COLO668 (cell line): Measurements from ENCODE around the gene SLC27A4.

ENCODE experiments used
- DNase-seq: peaks from one replicate; lab custom pipeline; 2025; ENCODE audit not compliant: unreplicated experiment; lab: John Stamatoyannopoulos, UW

The SLC27A4 gene

DNA sequence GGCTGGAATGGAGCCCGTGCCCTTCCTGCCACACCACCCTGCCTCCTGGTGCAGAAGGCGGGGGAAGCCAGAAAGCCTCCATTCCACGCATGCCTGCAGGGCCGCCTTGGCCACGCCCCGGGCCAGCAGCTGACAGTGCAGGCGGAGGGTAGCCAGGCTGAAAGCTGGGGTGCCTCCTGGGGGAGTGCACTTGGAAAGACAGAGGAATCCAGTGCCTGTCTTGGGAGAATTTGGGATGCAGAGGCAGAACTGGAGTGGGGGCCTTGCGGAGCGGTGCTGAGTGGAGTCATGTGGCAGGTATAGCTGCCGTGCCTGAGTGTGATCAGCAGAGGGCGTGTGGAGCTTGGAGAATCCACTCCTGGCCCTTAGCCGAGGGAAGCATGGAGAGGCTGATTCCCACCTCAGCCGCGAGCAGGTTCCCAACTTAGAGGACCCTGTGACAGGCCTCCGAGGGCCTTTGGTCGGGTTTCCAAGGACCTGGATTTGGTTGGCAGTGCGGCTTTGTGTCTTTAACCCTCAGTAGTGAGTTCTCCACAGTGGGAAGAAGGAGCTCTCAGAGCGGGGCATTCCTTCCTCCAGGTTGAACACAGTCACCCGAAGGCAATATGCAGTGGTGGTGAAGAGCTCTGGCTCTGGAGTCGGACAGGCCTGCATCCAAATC lies 21.8 kb downstream of the SLC27A4 start:
- peak; percentile 78 for DNase-seq

- no peak for DNase-seq
Observed at GRCh38 chr9:128362774-128363173, 22.4 kb downstream of the SLC27A4 start.

GRCh38 chr9:128365525-128365924 lies 25.2 kb downstream of the SLC27A4 start:
- no peak for DNase-seq

DNA sequence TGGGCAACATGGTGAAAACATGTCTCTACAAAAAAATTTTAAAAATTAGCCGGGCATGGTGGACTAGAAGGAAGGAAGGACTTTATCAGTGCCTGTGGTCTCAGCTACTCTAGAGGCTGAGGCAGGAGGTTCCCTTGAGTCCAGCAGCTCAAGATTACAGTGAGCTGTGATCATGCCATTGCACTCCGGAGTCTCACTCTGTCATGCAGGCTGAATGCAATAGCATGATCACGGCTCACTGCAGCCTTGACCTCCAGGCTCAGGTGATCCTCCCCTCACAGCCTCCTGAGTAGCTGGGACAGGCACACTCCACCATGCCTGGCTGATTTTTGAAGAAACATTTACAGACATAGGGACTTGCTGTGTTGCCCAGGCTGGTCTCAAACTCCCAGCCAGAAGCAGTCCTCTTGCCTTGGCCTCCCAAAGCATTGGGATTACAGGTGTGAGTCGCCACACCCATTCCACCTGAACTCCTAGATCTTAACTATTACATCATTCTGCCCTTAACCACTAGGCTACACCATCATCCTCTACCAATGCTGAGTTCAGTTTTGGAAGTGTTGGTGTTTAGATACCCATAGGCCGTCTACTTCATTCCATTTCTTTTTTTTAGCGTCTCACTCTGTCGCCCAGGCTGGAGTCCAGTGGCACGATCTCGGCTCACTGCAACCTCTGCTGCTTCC lies 28.8 kb downstream of the SLC27A4 start:
- DNase-seq, result no peak

DNA sequence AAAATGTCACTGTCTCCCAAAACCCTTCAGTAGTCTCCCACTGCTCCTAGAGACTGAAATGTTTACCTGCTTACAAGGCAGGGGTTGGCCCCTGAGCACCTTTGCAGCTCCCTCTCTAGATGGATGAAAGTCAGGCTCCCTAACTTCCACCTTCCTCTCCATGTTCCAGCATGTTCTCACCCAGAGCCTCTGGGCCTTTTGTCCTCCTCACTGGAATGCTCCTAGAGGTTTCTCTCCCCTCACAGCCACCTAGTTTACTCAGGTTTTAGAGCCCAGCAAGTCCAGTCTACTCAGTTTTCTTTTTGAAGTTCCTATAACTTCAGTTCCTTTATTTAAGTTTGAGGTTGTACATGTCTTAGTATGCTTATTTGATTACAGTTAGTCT lies 30.0 kb downstream of the SLC27A4 start:
- no peak for DNase-seq

- peak; percentile 95 for DNase-seq
Observed at GRCh38 chr9:128370752-128371629, 30.7 kb downstream of the SLC27A4 start, which contains the start of gene URM1. Gene URM1 (plus strand): TSS chr9:128371374. CDS start chr9:128371381, 7 bp downstream.

DNA sequence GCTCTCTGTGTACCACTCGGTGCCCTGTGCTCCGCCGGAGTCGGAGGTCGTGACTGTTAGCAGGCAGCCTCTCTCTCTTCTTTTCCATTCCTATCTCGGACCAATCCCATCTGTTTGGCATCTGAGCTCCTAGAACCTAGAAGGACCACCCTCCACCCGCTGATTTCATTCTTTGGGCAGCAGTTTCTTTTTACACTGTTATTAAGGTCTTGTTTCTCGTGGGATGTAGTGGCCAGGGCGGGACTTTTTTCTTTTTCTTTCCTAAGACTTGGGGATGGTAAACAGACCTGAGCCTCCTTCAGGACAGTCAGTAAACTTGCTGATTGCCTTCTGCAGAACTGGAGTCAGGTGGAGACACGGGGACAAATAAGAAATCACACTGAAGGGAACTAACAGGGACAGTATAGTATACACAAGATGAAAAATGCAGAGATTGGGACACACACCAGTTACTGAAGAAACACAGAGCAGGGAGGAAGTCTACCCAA lies 31.3 kb downstream of the SLC27A4 start:
- DNase-seq, result no peak

GRCh38 chr9:128372188-128372641 lies 31.9 kb downstream of the SLC27A4 start:
- no peak for DNase-seq

DNA sequence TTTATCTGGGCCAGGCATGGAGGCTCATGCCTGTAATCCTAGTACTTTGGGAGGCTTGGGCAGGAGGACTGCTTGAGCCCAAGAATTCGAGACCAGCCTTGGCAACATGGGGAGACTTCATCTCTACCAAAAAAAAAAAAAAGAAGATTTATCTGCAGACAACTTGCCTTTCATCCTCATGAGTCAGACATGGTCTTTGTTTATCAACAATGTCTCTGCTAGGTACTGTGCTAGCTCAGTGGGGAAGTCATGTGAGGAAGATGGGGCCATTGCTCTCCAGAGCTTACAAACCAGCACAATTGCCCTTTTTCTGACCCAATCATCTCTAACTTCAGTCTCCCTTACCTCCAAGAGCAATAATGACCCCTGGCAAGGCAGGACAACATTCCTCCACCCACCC lies 32.5 kb downstream of the SLC27A4 start:
- no peak for DNase-seq

DNA sequence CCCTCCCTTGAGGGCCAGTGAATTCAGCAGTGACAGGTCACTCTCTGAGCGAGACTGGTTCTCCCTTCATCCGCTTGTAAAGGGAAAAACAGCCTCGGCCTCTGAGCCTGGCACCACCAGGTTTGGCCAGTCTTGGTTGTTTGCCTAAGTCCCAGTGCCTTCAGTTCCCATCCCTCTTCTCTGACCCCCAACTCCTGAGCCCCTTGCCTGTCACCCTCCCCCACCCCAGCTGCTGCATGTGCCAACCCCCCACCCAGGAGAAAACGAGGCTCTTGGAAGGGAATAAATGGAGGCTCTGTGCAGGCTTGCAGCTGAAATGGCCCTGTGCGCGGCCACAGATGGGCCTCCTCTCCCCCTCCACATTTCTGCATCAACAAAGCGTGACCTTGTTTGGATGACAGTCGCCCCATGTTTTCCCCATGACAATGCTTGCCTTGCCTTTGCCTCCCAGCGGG lies 33.9 kb downstream of the SLC27A4 start:
- DNase-seq, result no peak

- no peak for DNase-seq
Observed at GRCh38 chr9:128375865-128376264, 35.5 kb downstream of the SLC27A4 start.

DNA sequence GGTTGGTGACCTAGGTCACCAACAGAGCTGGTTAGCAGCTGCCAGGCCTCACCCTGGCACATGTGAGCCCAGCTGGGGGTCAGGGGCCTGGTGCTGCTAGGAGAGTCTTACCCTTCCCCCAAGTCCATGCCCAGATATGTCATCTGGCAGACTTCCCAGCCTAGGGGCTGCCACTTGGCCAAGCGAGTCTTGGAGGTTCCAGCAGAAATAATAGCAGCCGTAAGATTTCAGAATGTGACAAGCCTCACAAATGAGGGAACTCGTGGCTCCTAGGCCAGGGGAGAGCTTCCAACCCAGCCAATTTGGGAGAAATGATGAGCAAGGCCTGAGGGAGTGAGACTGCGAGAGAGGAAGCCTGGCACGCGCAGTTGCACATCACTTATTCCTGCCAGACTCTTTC lies 41.9 kb downstream of the SLC27A4 start:
- DNase-seq, result no peak

- no peak for DNase-seq
Observed at GRCh38 chr9:128383007-128383753, 42.9 kb downstream of the SLC27A4 start.

DNA sequence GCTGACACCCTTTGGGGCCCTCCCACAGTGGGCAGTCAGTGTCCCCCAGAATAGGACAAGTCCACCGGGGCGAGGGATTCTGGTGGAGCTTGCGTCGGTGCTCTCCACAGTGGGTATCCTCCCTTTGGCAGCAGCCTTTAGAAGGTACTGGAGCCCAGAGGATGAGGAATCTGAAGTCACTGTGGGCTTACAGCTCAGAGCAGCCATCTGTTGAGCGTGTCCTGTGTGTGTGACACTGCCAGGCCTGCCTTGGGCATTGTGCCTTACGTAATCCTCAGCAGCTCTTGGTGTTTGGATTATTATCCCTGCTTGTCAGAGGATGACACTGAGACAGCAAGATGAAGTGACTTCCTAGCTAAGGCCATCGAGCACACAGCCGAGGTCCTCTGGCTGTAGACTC lies 43.5 kb downstream of the SLC27A4 start:
- DNase-seq, result no peak

DNA sequence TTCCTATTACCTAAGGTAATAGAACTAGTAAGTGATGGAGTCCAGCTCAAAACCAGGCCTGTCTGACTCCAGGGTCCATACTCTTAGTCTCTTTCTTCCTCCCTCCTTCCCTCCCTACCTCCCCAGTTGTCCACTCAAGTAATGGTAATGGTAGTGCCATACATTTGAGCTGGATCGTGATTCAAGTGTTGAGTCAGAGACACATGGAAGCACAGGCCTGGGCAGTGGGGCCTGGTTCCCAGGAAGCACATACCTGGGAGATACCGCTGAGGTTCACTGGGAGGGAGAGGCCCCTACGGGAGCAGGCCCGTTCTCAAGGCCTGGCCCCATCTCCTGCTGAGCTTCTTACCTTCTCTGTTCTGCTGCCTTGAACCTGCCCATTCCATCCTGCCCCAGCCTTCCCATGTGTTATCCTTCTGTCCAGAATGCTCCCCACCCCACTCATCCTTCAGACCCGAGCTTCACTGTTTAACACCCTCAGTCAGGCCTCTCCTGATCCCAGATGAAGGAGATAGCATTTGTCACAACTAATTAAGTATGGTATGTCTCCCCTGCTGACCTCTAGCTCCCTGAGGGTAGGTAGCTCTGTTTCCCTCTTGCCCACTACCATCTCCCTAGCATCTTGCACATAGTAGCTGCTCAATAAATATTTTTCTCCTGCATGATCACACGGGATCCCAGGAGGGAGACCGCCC lies 44.6 kb downstream of the SLC27A4 start:
- DNase-seq, result no peak

DNA sequence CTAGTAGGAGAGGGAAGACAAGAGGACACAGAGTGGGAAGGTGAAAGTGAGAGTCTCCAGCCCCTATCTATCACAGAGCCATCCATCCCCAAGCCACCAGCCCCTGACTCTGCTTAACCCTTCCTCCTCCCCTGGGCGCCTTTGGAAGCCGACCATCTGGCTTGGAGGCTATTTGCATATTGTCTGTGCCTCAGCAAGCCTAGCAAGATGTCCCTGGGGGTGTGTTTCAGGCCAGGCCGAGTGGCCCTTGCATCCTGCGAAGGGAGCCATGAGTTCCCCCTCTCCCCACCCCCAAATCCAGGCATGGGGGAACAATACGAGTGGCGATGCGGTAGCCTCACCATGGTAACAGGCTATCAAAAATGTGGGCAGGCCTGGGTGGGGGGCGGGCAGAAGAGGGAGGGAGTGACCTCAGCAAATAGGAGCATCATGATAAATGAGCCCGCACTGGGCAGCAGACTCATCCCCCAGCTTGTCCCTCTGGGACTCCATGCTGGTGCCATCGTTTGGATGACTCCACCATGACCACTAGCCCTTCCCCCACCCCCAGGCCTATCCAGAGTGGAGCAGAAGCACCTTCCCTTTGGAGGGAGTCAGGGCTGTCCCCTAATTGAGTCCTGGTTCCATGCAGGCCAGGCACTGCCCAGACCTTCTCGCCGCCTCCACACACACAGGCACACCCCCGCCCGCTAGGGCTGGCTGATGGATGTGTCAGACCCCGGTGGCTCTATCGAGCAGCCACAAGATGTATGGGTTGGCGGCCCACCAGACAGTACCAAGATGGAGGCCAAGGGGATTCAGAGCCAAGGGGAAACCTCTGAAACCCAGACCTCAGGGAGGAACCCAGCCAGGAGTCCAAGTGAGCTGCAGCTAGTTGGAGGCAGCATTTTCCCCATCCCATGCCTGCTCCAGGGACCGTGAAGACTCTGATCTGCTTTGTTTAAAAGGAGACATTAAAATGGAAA lies 45.5 kb downstream of the SLC27A4 start:
- DNase-seq, result no peak

- DNase-seq, result no peak
Observed at GRCh38 chr9:128388150-128388549, 47.8 kb downstream of the SLC27A4 start.

DNA sequence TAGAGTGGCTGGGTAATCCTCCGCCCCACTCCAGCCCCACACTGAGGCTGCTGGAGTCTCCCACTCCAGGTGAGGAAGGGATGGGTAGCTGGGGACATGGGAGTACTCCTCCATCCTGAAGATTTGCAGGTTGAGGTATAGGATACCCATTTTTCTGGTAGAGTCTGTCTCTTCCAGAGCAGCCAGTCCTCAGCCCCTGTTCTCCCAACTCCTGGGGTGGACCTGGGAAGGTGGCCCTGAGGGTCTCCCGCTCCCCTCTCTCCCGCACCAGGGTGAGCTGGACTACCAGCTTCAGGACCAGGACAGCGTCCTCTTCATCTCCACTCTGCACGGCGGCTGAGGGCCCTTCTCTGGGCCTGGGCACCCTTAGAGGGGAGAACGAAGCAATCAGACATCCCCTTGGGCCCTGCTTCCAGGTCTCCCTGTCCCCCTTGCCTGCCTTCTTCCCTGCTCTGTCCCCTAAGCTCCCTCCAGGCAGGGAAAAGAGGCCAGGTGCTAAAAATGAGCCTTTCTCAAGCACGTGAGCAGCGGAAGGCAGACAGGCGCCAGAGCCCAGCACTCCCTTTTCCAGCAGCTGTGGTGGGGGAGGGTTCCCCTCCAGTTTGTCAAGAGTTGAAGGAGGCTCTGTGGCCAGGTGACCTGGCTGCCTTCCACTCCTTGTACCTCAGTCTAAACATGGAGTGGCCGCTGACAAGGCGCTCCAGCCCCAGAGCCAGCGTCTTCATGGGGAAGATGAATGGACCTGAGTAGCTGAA lies 49.2 kb downstream of the SLC27A4 start:
- no peak for DNase-seq
